ENCODE data around the gene KRTAP9-6. TPM values are rescaled to one million over a fixed set of nuclear protein-coding genes. Genes with fewer than 3 reads are reported as not detected.

KRTAP9-6 gene
- polyA plus RNA-seq, 1 of the 3 experiments (the other 2 are of a cell fraction), result not detected

- H3K27ac ChIP-seq (ENCODE audit: low read depth in 2 of 2, low read length in 1 of 2), result no peak overlapping the region; a peak in 1 of 4 replicates
- H3K9me3 ChIP-seq, result no peaks in the 10 kb centered on the region
- no peaks in the 10 kb centered on the region for H3F3A ChIP-seq (replicated peaks; ENCODE audit: insufficient read depth)
- H3K4me2 ChIP-seq, result no peak overlapping the region
- TF ChIP-seq SMC3 (IDR thresholded peaks at IDR 0.05; ENCODE audit: low read depth, low read length) (no peak), USF2 (IDR thresholded peaks at IDR 0.05; ENCODE audit: borderline replicate concordance, low read depth, low read length) (no peak), PBX3 (IDR thresholded peaks at IDR 0.05) (no peak), TEAD4 (IDR thresholded peaks at IDR 0.05; ENCODE audit: borderline replicate concordance, insufficient read depth) (no peak), GABPA (IDR thresholded peaks at IDR 0.05; ENCODE audit: low read depth) (no peak), NFIC (IDR thresholded peaks at IDR 0.05; ENCODE audit: borderline replicate concordance) (no peak), IRF3 (IDR thresholded peaks at IDR 0.05; ENCODE audit: low read depth, low read length) (no peak), MAX (IDR thresholded peaks at IDR 0.05; ENCODE audit: low read depth) (no peak), FOSL2 (IDR thresholded peaks at IDR 0.05; ENCODE audit: borderline replicate concordance, low read depth) (no peak), YY1 (IDR thresholded peaks at IDR 0.05; ENCODE audit: low read depth) (no peak), JUND (IDR thresholded peaks at IDR 0.05) (no peak), ZBTB33 (IDR thresholded peaks at IDR 0.05; ENCODE audit: borderline replicate concordance, low read depth) (no peak), REST (IDR thresholded peaks at IDR 0.05; ENCODE audit: low read depth, low read length) (no peak)
- no peak for DNase-seq
- peaks cover 23% of the 10 kb centered on the region; the same call in 1 of the 2 replicates for H3K27me3 ChIP-seq (ENCODE audit: insufficient read depth)
- 22% methylated on average over 6 of the region's 10 CpGs for WGBS (ENCODE audit: low lambda C conversion rate)
- ChIA-PET CTCF (interaction anchor here (2.5 to 3.0 kb wide), 2 partner anchors 14 to 21 kb away, joined by 9 to 16 read pairs; no protein-coding TSS in a partner anchor), POLR2A (no interaction called here)
- H3K9ac ChIP-seq, result no peak overlapping the region
- no peak overlapping the region for H3K4me3 ChIP-seq (ENCODE audit: low read depth in 2 of 2, low read length in 1 of 2)
- H3K9me2 ChIP-seq, result no peaks in the 10 kb centered on the region
- H3K36me3 ChIP-seq (replicated peaks in 1 of 2; ENCODE audit: control insufficient read depth in 1 of 2, insufficient read depth in 2 of 2, low read length in 1 of 2), result no peaks in the 10 kb centered on the region
- H3K4me1 ChIP-seq (ENCODE audit: control insufficient read depth in 1 of 2, insufficient read depth in 2 of 2, low read depth in 1 of 2, low read length in 1 of 2), result peaks cover 0 to 13% of the 10 kb centered on the region in 2 experiments; a peak in 1 of 4 replicates
- no peaks in the 10 kb centered on the region for H3K79me2 ChIP-seq (ENCODE audit: insufficient read depth)
- H4K20me1 ChIP-seq (ENCODE audit: insufficient read depth), result no peaks in the 10 kb centered on the region
- no peak overlapping the region for H2AFZ ChIP-seq (ENCODE audit: low read depth)
Measured at GRCh38 chr17:41308251-41308917, 43.2 kb downstream of the KRTAP9-6 start.

Measured in SK-N-SH (cell line).